HG02973 (cell line): Measurements from ENCODE around the gene COL20A1.

Experiments
- ATAC-seq: cut with Tn5 transposase; IDR thresholded peaks from one replicate; pipeline ENCODE4 v1.9.1; 2021; ENCODE audit warnings: moderate library complexity; ENCODE audit not compliant: unreplicated experiment

COL20A1 gene

GRCh38 chr20:63319164-63320040 lies 26.4 kb downstream of the COL20A1 start:
- no peak for ATAC-seq

DNA sequence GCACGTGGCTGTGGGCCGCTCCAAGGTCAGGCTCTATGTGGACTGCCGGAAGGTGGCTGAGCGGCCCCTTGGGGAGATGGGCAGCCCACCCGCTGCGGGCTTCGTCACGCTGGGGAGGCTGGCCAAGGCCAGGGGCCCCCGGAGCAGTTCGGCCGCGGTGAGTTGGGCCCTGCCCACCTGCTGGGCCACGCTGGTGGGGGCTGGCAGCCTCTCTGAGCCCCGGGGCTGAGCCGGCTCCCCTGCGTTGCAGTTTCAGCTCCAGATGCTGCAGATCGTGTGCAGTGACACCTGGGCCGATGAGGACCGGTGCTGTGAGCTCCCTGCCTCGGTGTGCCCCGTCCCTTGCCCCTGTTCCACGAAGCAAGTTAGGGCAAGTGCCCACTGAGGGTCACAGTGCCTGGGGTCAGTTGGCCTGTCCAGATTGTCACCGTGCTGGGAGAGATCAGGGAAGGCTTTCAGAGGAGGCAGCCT lies 27.1 kb downstream of the COL20A1 start:
- ATAC-seq = no peak

DNA sequence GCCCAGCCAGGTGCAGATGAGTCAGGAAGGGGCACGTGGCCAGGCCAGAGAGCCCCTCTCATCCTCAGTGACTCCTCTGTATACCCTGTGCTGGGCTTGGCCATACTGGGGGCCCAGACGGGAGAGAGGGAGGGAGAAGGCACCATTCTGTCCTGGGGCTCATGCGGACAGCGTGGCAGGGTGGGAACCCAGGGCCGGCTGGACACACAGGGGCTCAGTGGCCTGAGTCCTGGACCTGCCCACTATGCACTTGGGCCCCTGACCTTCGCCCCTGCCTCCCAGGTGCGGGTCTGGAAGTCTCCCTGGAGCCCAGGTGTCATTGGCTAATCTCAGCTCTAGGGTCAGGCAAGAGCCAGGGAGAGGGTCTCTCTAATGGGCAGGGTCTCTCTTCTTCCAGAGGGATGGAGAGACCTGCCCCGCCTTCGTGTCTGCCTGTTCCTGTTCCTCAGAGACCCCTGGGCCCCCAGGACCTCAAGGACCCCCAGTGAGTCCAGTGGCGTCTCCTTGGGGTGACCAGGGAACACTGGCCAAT lies 27.7 kb downstream of the COL20A1 start:
- ATAC-seq = no peak

- no peak for ATAC-seq
These were observed 28.3 kb downstream of the COL20A1 start for GRCh38 chr20:63321148-63321831.

- ATAC-seq = no peak
These were observed 29.4 kb downstream of the COL20A1 start for GRCh38 chr20:63322146-63322932.

- ATAC-seq = no peak
These were observed 29.9 kb downstream of the COL20A1 start for GRCh38 chr20:63322933-63323273.

- no peak for ATAC-seq
These were observed 30.5 kb downstream of the COL20A1 start for GRCh38 chr20:63323357-63323981.

DNA sequence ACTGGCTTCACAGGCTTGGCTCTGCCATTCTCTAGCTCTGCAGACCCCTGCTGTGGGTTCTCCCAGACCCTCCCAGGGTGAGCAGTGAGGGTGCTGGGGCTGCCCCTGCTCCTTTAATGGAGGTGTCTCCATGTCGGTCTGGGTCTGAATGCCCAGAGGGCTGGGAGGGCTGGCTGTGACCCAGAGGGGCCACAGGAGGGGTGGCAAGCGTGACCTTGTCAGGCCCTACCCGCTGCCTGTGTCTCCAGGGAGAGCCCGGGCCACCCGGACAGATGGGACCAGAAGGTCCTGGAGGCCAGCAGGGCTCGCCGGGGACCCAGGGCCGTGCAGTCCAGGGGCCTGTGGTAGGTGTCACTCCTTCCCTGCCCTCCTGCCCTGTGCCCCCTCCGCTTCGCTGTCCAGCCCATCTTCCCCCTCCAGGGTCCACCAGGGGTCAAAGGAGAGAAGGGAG lies 32.1 kb downstream of the COL20A1 start:
- no peak for ATAC-seq

GRCh38 chr20:63325554-63326313 lies 32.7 kb downstream of the COL20A1 start:
- no peak for ATAC-seq

GRCh38 chr20:63326314-63327230 lies 33.6 kb downstream of the COL20A1 start:
- no peak for ATAC-seq

DNA sequence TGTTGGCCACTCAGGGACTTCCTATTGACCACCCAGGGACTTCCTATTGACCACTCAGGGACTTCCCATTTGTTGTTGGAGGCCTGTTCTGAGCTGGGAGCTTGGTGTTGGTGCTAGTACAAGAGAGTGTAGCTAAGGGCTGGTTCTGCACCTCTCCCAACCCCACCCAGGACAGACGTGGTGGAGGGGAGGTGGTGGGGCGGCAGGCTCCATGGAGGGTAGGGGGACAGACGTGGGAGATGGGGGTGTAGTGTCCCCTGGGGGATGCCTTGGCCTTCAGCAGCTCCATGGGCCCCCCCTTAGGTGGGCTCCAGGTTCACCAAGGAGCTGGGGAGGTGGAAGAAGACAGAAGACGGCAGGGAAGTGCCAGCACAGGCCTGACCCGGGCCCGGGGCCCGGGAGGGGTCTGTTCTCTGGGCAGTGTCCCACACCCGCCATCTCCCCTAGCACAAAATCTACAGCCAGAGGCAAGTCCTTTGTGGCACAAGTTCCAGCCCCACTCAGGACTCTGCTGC lies 34.3 kb downstream of the COL20A1 start:
- no peak for ATAC-seq

GRCh38 chr20:63328026-63328700 lies 35.2 kb downstream of the COL20A1 start:
- ATAC-seq = no peak

DNA sequence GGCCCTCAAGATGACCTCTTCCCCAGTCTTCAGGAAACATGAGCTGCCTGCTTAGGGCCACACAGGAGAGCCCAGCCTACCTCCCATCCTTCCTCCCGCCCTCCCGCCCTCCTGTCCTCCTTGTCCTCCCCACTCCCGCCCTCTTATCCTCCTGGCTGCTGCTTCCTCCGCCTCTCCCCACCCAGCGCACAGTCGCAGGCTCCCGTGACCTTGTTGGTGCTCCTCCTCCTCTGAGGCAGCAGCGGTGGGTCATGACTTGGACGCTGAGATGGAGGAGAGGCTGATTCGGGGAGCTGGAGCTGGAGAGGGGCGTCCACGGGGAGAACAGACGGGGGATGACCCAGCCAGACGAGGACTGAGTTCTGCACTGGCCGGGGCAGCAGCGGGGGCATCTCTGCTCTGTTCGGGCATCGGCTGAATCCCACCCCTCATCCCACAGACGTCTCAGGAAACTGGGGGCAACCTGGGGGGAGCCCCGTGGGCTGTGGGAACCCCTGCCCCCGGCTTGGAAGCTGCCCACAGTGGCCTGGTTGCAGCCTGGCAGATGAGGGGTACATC lies 35.8 kb downstream of the COL20A1 start:
- ATAC-seq = no peak

DNA sequence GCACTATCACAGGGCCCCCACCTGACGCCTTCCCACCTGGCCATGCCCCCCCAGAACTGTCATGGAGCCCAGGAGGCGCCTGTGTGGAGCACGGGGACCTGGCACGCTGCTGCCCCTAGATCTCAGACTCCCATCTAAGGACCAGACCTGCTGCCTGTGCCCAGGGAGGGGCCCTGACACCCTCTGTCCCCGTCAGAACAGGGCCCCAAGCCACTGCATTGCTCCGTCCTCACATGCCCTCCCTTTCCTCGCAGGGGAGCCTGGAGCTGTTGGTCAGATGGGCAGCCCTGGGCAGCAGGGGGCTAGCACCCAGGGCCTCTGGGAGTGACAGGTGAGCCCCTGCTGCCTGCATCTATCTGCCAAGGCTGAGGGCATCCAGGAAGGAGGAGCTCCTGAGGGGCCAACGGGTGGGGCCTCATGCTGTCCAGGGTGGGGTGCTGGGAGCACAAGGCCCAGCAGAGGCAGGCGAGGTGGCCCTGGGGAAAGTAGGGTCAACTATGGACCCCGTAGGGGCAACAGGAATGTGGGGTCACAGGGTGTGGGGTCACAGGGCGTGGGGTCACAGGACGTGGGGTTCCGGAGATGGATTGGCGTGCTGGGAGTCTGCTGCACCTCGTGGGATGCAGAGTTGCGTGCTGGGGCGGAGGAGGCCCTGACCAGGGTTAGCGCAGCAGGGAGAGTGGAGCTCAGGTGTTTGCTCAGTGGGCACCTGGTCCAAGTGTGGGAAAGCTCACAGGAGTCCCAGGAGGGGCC lies 36.5 kb downstream of the COL20A1 start:
- no peak for ATAC-seq

DNA sequence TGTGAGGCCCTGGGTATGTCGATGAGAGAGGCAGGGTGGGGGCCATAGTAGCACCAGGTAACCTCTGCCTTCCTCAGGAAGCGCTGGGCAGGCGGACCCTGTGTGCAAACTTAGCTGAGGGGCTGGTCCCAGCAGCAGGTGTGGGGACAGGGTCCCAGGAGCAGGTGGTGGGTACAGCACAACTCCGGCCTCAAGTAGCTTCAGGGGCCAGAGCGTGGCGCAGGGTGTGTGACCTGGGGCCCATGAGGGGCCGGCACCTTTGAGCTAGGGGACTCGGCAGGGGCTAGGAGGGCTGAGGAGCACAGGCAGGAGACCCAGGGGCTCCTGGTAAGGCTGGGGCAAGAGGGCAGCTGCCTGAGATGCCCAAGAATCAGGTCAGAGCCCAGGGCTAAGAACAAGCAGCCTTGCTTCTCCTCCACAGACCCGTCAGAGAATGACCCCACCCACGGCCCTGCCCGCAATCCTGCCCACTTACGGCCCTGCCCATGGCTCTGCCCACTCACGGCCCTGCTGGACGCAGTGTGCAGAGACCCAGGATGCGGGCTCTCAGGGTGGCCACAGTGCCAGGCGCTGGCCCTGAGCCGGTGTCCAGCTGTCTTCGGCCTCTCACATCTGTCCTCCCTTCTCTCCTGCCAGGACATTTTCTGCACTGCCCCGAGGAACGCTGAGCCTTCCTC lies 37.2 kb downstream of the COL20A1 start:
- no peak for ATAC-seq

DNA sequence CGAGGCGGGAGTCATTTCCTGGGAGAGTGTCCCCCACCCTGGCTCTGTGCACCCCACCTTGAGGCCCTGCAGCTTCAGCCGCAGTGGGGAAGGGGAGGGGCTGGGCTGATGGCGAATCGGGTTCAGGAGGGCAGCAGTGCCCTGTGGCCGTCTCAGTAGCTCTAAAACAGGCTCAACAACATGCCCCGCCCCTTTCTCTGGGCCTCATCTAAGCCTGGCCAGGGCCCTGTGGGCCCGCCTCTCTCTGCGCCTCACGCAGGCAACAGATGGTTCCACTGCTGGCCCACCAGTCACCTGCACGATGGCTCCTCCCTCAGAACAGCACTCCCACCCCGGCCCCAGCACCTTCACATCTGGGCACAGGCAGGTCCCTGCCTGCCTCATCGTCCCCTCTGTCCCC lies 38.0 kb downstream of the COL20A1 start:
- no peak for ATAC-seq
